ENCODE data around the gene CCDC122.

DNA sequence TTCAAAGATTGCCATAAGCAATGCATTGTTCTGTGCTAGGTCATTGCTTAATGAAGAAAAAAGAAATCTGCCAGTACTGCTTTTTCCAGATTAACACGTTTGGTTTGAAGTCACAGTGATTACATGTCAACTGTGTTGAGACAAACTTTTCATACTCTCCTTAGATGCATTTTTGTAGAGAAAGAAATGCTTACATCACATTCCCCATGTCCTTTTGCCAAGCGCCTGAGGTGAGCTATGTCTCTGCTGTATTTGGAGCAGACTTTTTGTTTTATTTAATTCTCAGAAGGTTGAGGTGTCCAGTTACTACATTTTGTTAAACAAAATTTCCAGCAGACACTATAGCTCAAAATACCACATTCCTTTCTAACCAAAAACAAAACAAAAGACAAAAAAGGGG, 16.4 kb upstream of the CCDC122 start:
- TF ChIP-seq ATF6 (CRISPR knock-in tag; IDR thresholded peaks at IDR 0.05), result no peak
- TF ChIP-seq ZNF317 (CRISPR knock-in tag; IDR thresholded peaks at IDR 0.05; ENCODE audit: borderline replicate concordance, low read depth), result no peak
- no peak for TF ChIP-seq CTCF (IDR thresholded peaks at IDR 0.05)

Data from WTC11 (cell line).